ENCODE measurements around the gene PAQR9. TPM values are rescaled to one million over a fixed set of nuclear protein-coding genes. Genes with fewer than 3 reads are reported as not detected.

PAQR9 gene
- polyA plus RNA-seq, 1 of the 3 experiments (the other 2 are of a cell fraction): 0.16 TPM

DNA sequence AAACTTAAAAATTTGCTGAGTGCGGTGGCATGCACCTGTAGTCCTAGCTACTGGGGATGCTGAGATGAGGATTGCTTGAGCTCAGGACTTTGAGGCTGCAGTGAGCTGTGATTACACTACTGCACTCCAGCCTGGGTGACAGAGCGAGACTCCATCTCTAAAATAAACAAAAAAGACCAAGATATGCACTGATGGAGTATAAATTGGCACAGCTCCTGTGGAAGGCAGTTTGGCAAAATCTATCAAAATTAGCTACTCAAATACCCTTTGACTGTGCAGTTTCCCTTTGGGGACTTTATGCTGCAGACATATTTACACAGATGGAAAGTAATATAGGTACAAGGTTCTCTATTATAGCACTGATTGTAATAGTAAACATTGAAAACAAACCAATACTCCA, 19.8 kb upstream of the PAQR9 start:
- H3K36me3 ChIP-seq (replicated peaks in 1 of 2; ENCODE audit: control insufficient read depth in 1 of 2, insufficient read depth in 2 of 2, low read length in 1 of 2): no peaks in the 10 kb centered on the region
- CTCF ChIA-PET: interaction anchor here (1.6 to 3.5 kb wide), 3 partner anchors 10 to 396 kb away, joined by 4 to 35 read pairs (median 7); no protein-coding TSS in a partner anchor

GRCh38 chr3:142982038-142982773, 18.7 kb upstream of the PAQR9 start:
- CTCF ChIA-PET: interaction anchor here (0.8 to 3.5 kb wide), 7 partner anchors 12 to 817 kb away, joined by 3 to 35 read pairs (median 3); no protein-coding TSS in a partner anchor
- POLR2A ChIA-PET: no interaction called here
- H2AFZ ChIP-seq (ENCODE audit: low read depth): no peak overlapping the region

More for the DNA sequence above, 19.8 kb upstream of the PAQR9 start:
- H3F3A ChIP-seq (replicated peaks; ENCODE audit: insufficient read depth): no peaks in the 10 kb centered on the region
- POLR2A ChIA-PET: no interaction called here
- H4K20me1 ChIP-seq (ENCODE audit: insufficient read depth): no peaks in the 10 kb centered on the region
- no peak overlapping the region for H3K4me3 ChIP-seq (ENCODE audit: low read depth in 2 of 2, low read length in 1 of 2)
- no peaks in the 10 kb centered on the region for H3K27me3 ChIP-seq (ENCODE audit: insufficient read depth)
- no peaks in the 10 kb centered on the region for H3K9me2 ChIP-seq
- H3K4me2 ChIP-seq: no peak overlapping the region
- H3K27ac ChIP-seq (ENCODE audit: low read depth in 2 of 2, low read length in 1 of 2): no peak overlapping the region
- no peaks in the 10 kb centered on the region for H3K79me2 ChIP-seq (ENCODE audit: insufficient read depth)
- no peak overlapping the region for H3K9ac ChIP-seq
- H2AFZ ChIP-seq (ENCODE audit: low read depth): no peak overlapping the region
- DNase-seq: no peak
- no peaks in the 10 kb centered on the region for H3K9me3 ChIP-seq
- H3K4me1 ChIP-seq (ENCODE audit: control insufficient read depth in 1 of 2, insufficient read depth in 2 of 2, low read depth in 1 of 2, low read length in 1 of 2): 0 out of 4 replicates have a peak, but pooled peaks cover 0 to 2% of the 10 kb centered on the region in 2 experiments
- TF ChIP-seq YY1 (IDR thresholded peaks at IDR 0.05; ENCODE audit: low read depth) (no peak), RXRA (IDR thresholded peaks at IDR 0.05; ENCODE audit: borderline replicate concordance, low read depth) (no peak), USF1 (IDR thresholded peaks at IDR 0.05; ENCODE audit: borderline replicate concordance, low read depth) (no peak)
- WGBS (ENCODE audit: low lambda C conversion rate): 88% methylated on average over 2 of the region's 2 CpGs

More at GRCh38 chr3:142982038-142982773, 18.7 kb upstream of the PAQR9 start:
- H4K20me1 ChIP-seq (ENCODE audit: insufficient read depth): no peaks in the 10 kb centered on the region
- H3K9me2 ChIP-seq: no peaks in the 10 kb centered on the region
- TF ChIP-seq EZH2phosphoT487 (IDR thresholded peaks at IDR 0.05; ENCODE audit: borderline replicate concordance, low read depth): no peak
- TF ChIP-seq TAF1 (IDR thresholded peaks at IDR 0.05; ENCODE audit: borderline replicate concordance, low read depth, low read length): no peak
- TF ChIP-seq FOSL2 (IDR thresholded peaks at IDR 0.05; ENCODE audit: borderline replicate concordance, low read depth): no peak
- TF ChIP-seq, protein P1, sequence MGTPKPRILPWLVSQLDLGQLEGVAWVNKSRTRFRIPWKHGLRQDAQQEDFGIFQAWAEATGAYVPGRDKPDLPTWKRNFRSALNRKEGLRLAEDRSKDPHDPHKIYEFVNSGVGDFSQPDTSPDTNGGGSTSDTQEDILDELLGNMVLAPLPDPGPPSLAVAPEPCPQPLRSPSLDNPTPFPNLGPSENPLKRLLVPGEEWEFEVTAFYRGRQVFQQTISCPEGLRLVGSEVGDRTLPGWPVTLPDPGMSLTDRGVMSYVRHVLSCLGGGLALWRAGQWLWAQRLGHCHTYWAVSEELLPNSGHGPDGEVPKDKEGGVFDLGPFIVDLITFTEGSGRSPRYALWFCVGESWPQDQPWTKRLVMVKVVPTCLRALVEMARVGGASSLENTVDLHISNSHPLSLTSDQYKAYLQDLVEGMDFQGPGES (IDR thresholded peaks at IDR 0.05; ENCODE audit: low read depth, low read length): no peak
- TF ChIP-seq MEF2A (IDR thresholded peaks at IDR 0.05; ENCODE audit: borderline replicate concordance, low read depth): no peak
- TF ChIP-seq CTCF (IDR thresholded peaks at IDR 0.05): no peak
- TF ChIP-seq GABPA (IDR thresholded peaks at IDR 0.05; ENCODE audit: low read depth): no peak
- no peak for TF ChIP-seq USF1 (IDR thresholded peaks at IDR 0.05; ENCODE audit: borderline replicate concordance, low read depth)
- no peak for TF ChIP-seq NFIC (IDR thresholded peaks at IDR 0.05; ENCODE audit: borderline replicate concordance)
- no peak for TF ChIP-seq NRF1 (IDR thresholded peaks at IDR 0.05; ENCODE audit: low read depth, low read length)
- TF ChIP-seq, protein P2, sequence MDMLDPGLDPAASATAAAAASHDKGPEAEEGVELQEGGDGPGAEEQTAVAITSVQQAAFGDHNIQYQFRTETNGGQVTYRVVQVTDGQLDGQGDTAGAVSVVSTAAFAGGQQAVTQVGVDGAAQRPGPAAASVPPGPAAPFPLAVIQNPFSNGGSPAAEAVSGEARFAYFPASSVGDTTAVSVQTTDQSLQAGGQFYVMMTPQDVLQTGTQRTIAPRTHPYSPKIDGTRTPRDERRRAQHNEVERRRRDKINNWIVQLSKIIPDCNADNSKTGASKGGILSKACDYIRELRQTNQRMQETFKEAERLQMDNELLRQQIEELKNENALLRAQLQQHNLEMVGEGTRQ (IDR thresholded peaks at IDR 0.05; ENCODE audit: borderline replicate concordance, low read depth, low read length): no peak
- no peak for TF ChIP-seq SIN3A (IDR thresholded peaks at IDR 0.05; ENCODE audit: borderline replicate concordance, low read depth, low read length)
- no peak overlapping the region for H3K9ac ChIP-seq
- no peaks in the 10 kb centered on the region for H3K9me3 ChIP-seq
- no peak overlapping the region for H3K27ac ChIP-seq (ENCODE audit: low read depth in 2 of 2, low read length in 1 of 2)
- H3K4me3 ChIP-seq (ENCODE audit: low read depth in 2 of 2, low read length in 1 of 2): no peak overlapping the region
- H3K79me2 ChIP-seq (ENCODE audit: insufficient read depth): no peaks in the 10 kb centered on the region
- no peaks in the 10 kb centered on the region for H3K27me3 ChIP-seq (ENCODE audit: insufficient read depth)
- H3K4me2 ChIP-seq: no peak overlapping the region
- no peaks in the 10 kb centered on the region for H3K36me3 ChIP-seq (replicated peaks in 1 of 2; ENCODE audit: control insufficient read depth in 1 of 2, insufficient read depth in 2 of 2, low read length in 1 of 2)
- peaks cover 4% of the 10 kb centered on the region for H3F3A ChIP-seq (replicated peaks; ENCODE audit: insufficient read depth)
- 79% methylated on average over 7 of the region's 7 CpGs for whole genome bisulfite sequencing (ENCODE audit: low lambda C conversion rate)
- H3K4me1 ChIP-seq (ENCODE audit: control insufficient read depth in 1 of 2, insufficient read depth in 2 of 2, low read depth in 1 of 2, low read length in 1 of 2): no peaks in the 10 kb centered on the region; a peak in 1 of 4 replicates
- no peak for DNase-seq

Measured in SK-N-SH (cell line).